BJ (cell line): ENCODE measurements around the gene MESP2. TPM values are rescaled to one million over a fixed set of nuclear protein-coding genes. Genes with fewer than 3 reads are reported as not detected.
"Not testable (repeated sequence)": the region's sequence is repeated elsewhere in the genome, so short reads cannot be mapped to it uniquely, and the experiment has no call there.

ENCODE experiments used
- CTCF ChIA-PET: fragments of 350-600 bp; formaldehyde crosslinking; extraction: SDS; loops from one replicate; lab custom pipeline; 2021; ENCODE audit warnings: antibody characterized with exemption, inconsistent platforms; lab: Yijun Ruan, JAX
- POLR2A ChIA-PET: fragments of 300-600 bp; sonication (Branson Sonifier 250); formaldehyde crosslinking; extraction: SDS; loops from one replicate; lab custom pipeline; 2021; ENCODE audit warnings: antibody characterized with exemption; lab: Charles Lee
- DNase-seq: peaks from one replicate; pipeline ENCODE4 v3.0.0-alpha.2; 2011; ENCODE audit warnings: low read depth
- H3K27me3 ChIP-seq: 2 replicates; pipeline ENCODE4 v1.6.0; 2011; ENCODE audit warnings: low read length; ENCODE audit not compliant: control insufficient read depth, insufficient read depth
- H3K36me3 ChIP-seq: 2 replicates; pipeline ENCODE4 v1.5.1; 2011; ENCODE audit warnings: low read length; ENCODE audit not compliant: control insufficient read depth, insufficient read depth
- H3K4me3 ChIP-seq: 2 replicates; pipeline ENCODE4 v1.5.1; 2011; ENCODE audit warnings: low read depth, mild to moderate bottlenecking, control low read depth, low read length
- CTCF ChIP-seq: IDR thresholded peaks from 2 replicates; pipeline ENCODE4 v1.5.1; 2011; ENCODE audit warnings: low read depth, mild to moderate bottlenecking, control low read depth, inconsistent platforms, low read length, moderate library complexity; ENCODE audit not compliant: insufficient read depth
- polyA plus RNA-seq: library from polyadenylated mRNA; depleted of rRNA; stranded (reverse); fragments of >200 nt; gene quantifications from 2 replicates; pipeline ENCODE4 v1.2.3, GENCODE V29; 2011

MESP2 gene
- polyA plus RNA-seq, 1 experiment, result 0.39 TPM

GRCh38 chr15:89777782-89778380 lies 1.7 kb downstream of the MESP2 start:
- no peak for TF ChIP-seq CTCF
- Histone ChIP-seq H3K27me3 (no peaks in the 10 kb centered on the region), H3K4me3 (no peak overlapping the region), H3K36me3 (no peaks in the 10 kb centered on the region)
- ChIA-PET POLR2A (no interaction called here), CTCF (interaction anchor here (1.1 to 1.7 kb wide), 2 partner anchors 39 to 97 kb away, joined by 3 to 6 read pairs; no protein-coding TSS in a partner anchor)
- no peak for DNase-seq

GRCh38 chr15:89778861-89779260 lies 2.7 kb downstream of the MESP2 start:
- Histone ChIP-seq H3K4me3 (no peak overlapping the region), H3K27me3 (no peaks in the 10 kb centered on the region), H3K36me3 (no peaks in the 10 kb centered on the region)
- CTCF ChIA-PET, result interaction anchor here (1.7 kb wide), 1 partner anchor 96 kb away, joined by 6 read pairs; no protein-coding TSS in a partner anchor
- TF ChIP-seq CTCF, result no peak
- POLR2A ChIA-PET, result no interaction called here
- DNase-seq, result no peak

- CTCF ChIA-PET, result interaction anchor here (0.6 to 2.0 kb wide), 3 partner anchors 14 to 40 kb away, joined by 5 to 6 read pairs (median 5); no protein-coding TSS in a partner anchor
- TF ChIP-seq CTCF, result no peak
- DNase-seq, result no peak
- POLR2A ChIA-PET, result no interaction called here
- Histone ChIP-seq H3K27me3 (no peaks in the 10 kb centered on the region), H3K36me3 (peaks cover 4% of the 10 kb centered on the region), H3K4me3 (no peak overlapping the region)
Measured at GRCh38 chr15:89780601-89781000, 4.5 kb downstream of the MESP2 start.

GRCh38 chr15:89781055-89781454 lies 4.9 kb downstream of the MESP2 start:
- DNase-seq, result no peak
- H3K36me3 ChIP-seq, result peaks cover 4% of the 10 kb centered on the region
- CTCF ChIA-PET, result interaction anchor here (0.6 to 2.8 kb wide), 4 partner anchors 11 to 39 kb away, joined by 5 to 6 read pairs (median 6); no protein-coding TSS in a partner anchor
- POLR2A ChIA-PET, result no interaction called here
- no peaks in the 10 kb centered on the region for H3K27me3 ChIP-seq
- no peak for TF ChIP-seq CTCF
- H3K4me3 ChIP-seq, result no peak overlapping the region

- DNase-seq, result no peak
- Histone ChIP-seq H3K4me3 (no peak overlapping the region), H3K36me3 (peaks cover 4% of the 10 kb centered on the region), H3K27me3 (no peaks in the 10 kb centered on the region)
- CTCF ChIA-PET, result interaction anchor here (1.4 to 2.8 kb wide), 4 partner anchors 12 to 93 kb away, joined by 6 to 11 read pairs (median 8); no protein-coding TSS in a partner anchor
- POLR2A ChIA-PET, result no interaction called here
- TF ChIP-seq CTCF, result no peak
Measured at GRCh38 chr15:89781891-89782618, 5.9 kb downstream of the MESP2 start.

GRCh38 chr15:89782619-89782950 lies 6.5 kb downstream of the MESP2 start:
- H3K27me3 ChIP-seq, H3K4me3 ChIP-seq, POLR2A ChIA-PET, H3K36me3 ChIP-seq, DNase-seq: not testable (repeated sequence)
- CTCF ChIA-PET, result interaction anchor here (0.6 to 2.8 kb wide), 5 partner anchors 12 to 106 kb away, joined by 3 to 11 read pairs (median 6); no protein-coding TSS in a partner anchor
